ENCODE measurements around the gene CTSA. TPM values are rescaled to one million over a fixed set of nuclear protein-coding genes. Genes with fewer than 3 reads are reported as not detected.

CTSA gene
- total RNA-seq, 1 donor from 2014 or later, result 92.1 TPM

GRCh38 chr20:45851501-45851900, 39.6 kb upstream of the CTSA start:
- Mint-ChIP-seq H3K27me3 (no peaks in the 10 kb centered on the region), H3K4me1 (ENCODE audit: low read depth) (peaks cover 9% of the 10 kb centered on the region), H3K9me3 (ENCODE audit: low read depth) (no peaks in the 10 kb centered on the region), H3K4me3 (ENCODE audit: low read depth) (no peak overlapping the region), H3K27ac (no peak overlapping the region), H3K36me3 (ENCODE audit: insufficient read depth) (no peaks in the 10 kb centered on the region)
- TF ChIP-seq, protein P1, sequence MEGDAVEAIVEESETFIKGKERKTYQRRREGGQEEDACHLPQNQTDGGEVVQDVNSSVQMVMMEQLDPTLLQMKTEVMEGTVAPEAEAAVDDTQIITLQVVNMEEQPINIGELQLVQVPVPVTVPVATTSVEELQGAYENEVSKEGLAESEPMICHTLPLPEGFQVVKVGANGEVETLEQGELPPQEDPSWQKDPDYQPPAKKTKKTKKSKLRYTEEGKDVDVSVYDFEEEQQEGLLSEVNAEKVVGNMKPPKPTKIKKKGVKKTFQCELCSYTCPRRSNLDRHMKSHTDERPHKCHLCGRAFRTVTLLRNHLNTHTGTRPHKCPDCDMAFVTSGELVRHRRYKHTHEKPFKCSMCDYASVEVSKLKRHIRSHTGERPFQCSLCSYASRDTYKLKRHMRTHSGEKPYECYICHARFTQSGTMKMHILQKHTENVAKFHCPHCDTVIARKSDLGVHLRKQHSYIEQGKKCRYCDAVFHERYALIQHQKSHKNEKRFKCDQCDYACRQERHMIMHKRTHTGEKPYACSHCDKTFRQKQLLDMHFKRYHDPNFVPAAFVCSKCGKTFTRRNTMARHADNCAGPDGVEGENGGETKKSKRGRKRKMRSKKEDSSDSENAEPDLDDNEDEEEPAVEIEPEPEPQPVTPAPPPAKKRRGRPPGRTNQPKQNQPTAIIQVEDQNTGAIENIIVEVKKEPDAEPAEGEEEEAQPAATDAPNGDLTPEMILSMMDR (IDR thresholded peaks at IDR 0.05; ENCODE audit: unreplicated experiment), result no peak
- DNase-seq (ENCODE audit: low spot score, unreplicated experiment), result no peak

DNA sequence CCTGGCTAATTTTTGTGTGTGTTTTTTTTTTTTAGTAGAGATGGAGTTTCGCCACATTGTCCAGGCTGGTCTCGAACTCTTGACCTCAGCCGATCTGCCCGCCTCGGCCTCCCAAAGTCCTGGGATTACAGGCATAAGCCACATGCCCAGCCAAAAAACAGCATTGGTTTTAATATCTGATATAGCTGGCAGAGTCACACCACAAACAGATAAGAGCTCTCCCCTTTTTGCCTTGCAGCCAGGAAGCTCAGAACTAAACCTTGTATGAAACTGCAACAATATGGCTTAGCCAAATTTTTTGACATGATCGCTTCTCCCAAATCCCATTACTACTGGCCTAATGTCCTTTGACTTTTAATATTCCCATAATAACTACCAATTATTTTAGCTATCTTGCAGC, 38.8 kb upstream of the CTSA start:
- TF ChIP-seq, protein P1 (IDR thresholded peaks at IDR 0.05; ENCODE audit: unreplicated experiment), result no peak
- Mint-ChIP-seq H3K4me3 (ENCODE audit: low read depth) (no peak overlapping the region), H3K27ac (no peak overlapping the region), H3K9me3 (ENCODE audit: low read depth) (no peaks in the 10 kb centered on the region), H3K36me3 (ENCODE audit: insufficient read depth) (no peaks in the 10 kb centered on the region), H3K4me1 (ENCODE audit: low read depth) (peaks cover 12% of the 10 kb centered on the region), H3K27me3 (no peaks in the 10 kb centered on the region)
- no peak for DNase-seq (ENCODE audit: low spot score, unreplicated experiment)

DNA sequence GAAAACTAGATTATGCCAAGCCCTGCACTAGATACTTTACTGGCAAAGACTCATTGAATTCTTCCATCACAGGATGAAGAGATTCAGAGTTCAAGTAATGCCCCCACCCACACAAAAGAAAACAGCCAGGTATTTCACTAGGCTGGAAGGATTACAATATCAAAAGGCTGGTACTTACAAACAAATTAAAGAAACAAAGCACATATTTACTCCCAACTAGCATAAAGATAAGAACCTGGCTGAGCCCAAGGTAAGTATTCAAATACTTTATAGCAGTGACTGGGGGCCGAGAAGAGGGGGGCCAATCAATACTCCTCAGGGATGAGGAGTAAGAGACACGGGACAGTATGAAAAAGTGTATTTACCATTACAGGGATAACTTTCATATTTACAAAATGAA, 37.7 kb upstream of the CTSA start:
- Mint-ChIP-seq H3K4me3 (ENCODE audit: low read depth) (no peak overlapping the region), H3K4me1 (ENCODE audit: low read depth) (peaks cover 21% of the 10 kb centered on the region), H3K27ac (no peak overlapping the region), H3K9me3 (ENCODE audit: low read depth) (no peaks in the 10 kb centered on the region), H3K36me3 (ENCODE audit: insufficient read depth) (no peaks in the 10 kb centered on the region), H3K27me3 (no peaks in the 10 kb centered on the region)
- TF ChIP-seq, protein P1 (IDR thresholded peaks at IDR 0.05; ENCODE audit: unreplicated experiment), result no peak
- DNase-seq (ENCODE audit: low spot score, unreplicated experiment), result no peak

- H3K27me3 Mint-ChIP-seq, result no peaks in the 10 kb centered on the region
Measured at GRCh38 chr20:45857114-45857881, 33.8 kb upstream of the CTSA start, which contains the start of the genes ACOT8 and ZSWIM3. Gene ACOT8 (minus strand): TSS chr20:45857392. CDS start chr20:45857315, 77 bp downstream. Gene ZSWIM3 (plus strand): TSS chr20:45857614. CDS start chr20:45857826, 212 bp downstream.

GRCh38 chr20:45857882-45858216, 33.3 kb upstream of the CTSA start:
- Mint-ChIP-seq H3K36me3 (ENCODE audit: insufficient read depth) (no peaks in the 10 kb centered on the region), H3K4me1 (ENCODE audit: low read depth) (peaks cover 24% of the 10 kb centered on the region), H3K27me3 (no peaks in the 10 kb centered on the region)

More at GRCh38 chr20:45857114-45857881, 33.8 kb upstream of the CTSA start, which contains the start of the genes ACOT8 and ZSWIM3:
- TF ChIP-seq, protein P1 (IDR thresholded peaks at IDR 0.05; ENCODE audit: unreplicated experiment), result no peak
- peak; percentile 93 for DNase-seq (ENCODE audit: low spot score, unreplicated experiment)
- Mint-ChIP-seq H3K36me3 (ENCODE audit: insufficient read depth) (no peaks in the 10 kb centered on the region), H3K4me1 (ENCODE audit: low read depth) (peaks cover 24% of the 10 kb centered on the region), H3K9me3 (ENCODE audit: low read depth) (no peaks in the 10 kb centered on the region), H3K27ac (peak within 1 kb of the TSS; percentile 92), H3K4me3 (ENCODE audit: low read depth) (peak within 1 kb of the TSS; percentile 93)

More at GRCh38 chr20:45857882-45858216, 33.3 kb upstream of the CTSA start:
- TF ChIP-seq, protein P1 (IDR thresholded peaks at IDR 0.05; ENCODE audit: unreplicated experiment), result no peak
- peak overlapping the region; percentile 92 for H3K27ac Mint-ChIP-seq
- H3K9me3 Mint-ChIP-seq (ENCODE audit: low read depth), result no peaks in the 10 kb centered on the region
- peak overlapping the region; percentile 93 for H3K4me3 Mint-ChIP-seq (ENCODE audit: low read depth)
- no peak for DNase-seq (ENCODE audit: low spot score, unreplicated experiment)
